K562 (cell line): ENCODE measurements around the gene AKAP13.

ENCODE experiments used
- ARNT ChIP-seq, 2 experiments: fragments of 450-650 bp; IDR thresholded peaks; 2 replicates each; pipeline ENCODE4 v1.6.1; 2016; ENCODE audit warnings: mild to moderate bottlenecking in 1 of 2
- CTCF ChIP-seq, 3 experiments: IDR thresholded peaks in 2 of 3; conservative IDR thresholded peaks in 1 of 3; 2 replicates each; pipeline ENCODE4 v1.5.1; 2011 to 2012; ENCODE audit warnings: low read length in 3 of 3, mild to moderate bottlenecking in 3 of 3, control low read depth in 2 of 3, improper control_type of control experiment in 1 of 3, inconsistent platforms in 1 of 3, low read depth in 1 of 3, mixed read lengths in 1 of 3, moderate library complexity in 1 of 3; ENCODE audit not compliant: insufficient read depth in 2 of 3
- EZH2 ChIP-seq: IDR thresholded peaks from 2 replicates; pipeline ENCODE4 v1.6.1; 2012; ENCODE audit warnings: low read depth, mild to moderate bottlenecking, inconsistent platforms, low read length, borderline replicate concordance
- MXI1 ChIP-seq: IDR thresholded peaks from 2 replicates; pipeline ENCODE4 v1.6.1; 2011; ENCODE audit warnings: low read depth, mild to moderate bottlenecking, improper control_type of control experiment, low read length
- NFIC ChIP-seq: fragments of 450-650 bp; IDR thresholded peaks from 2 replicates; pipeline ENCODE4 v1.6.1; 2017; ENCODE audit warnings: mild to moderate bottlenecking, inconsistent platforms
- RBM17 ChIP-seq: fragments of 200-400 bp; formaldehyde crosslinking; IDR thresholded peaks from 2 replicates; pipeline ENCODE4 v1.6.1; 2017; ENCODE audit warnings: low read depth, mild to moderate bottlenecking, low read length, borderline replicate concordance
- SMAD3 ChIP-seq: fragments of 450-650 bp; formaldehyde crosslinking; conservative IDR thresholded peaks from 2 replicates; pipeline ENCODE4 v1.4.0; 2020; ENCODE audit warnings: mild to moderate bottlenecking
- ZNF384 ChIP-seq: IDR thresholded peaks from 2 replicates; pipeline ENCODE4 v1.6.1; 2012; ENCODE audit warnings: low read depth, low read length, improper control_type of control experiment

- TF ChIP-seq CTCF (IDR thresholded peaks at IDR 0.05 in 2 of 3, conservative IDR thresholded peaks at IDR 0.05 in 1 of 3; ENCODE audit: insufficient read depth in 2 of 3, low read depth in 1 of 3, low read length in 3 of 3) (no peak), ARNT (IDR thresholded peaks at IDR 0.05) (no peak), RBM17 (no peak), ZNF384 (no peak), NFIC (no peak), MXI1 (no peak), SMAD3 (CRISPR knock-in tag) (no peak), EZH2 (no peak)
These were observed 5.9 kb downstream of the AKAP13 start for GRCh38 chr15:85386261-85386660.
